22Rv1 (cell line): ENCODE data around the gene AKT3.

Experiments
- H3K27ac ChIP-seq: fragments of 450-650 bp; 2 replicates; pipeline ENCODE4 v1.5.1; 2017
- CTCF ChIP-seq: fragments of 450-650 bp; IDR thresholded peaks from 2 replicates; pipeline ENCODE4 v1.5.1; 2017; ENCODE audit warnings: mild to moderate bottlenecking
- ZFX ChIP-seq: fragments of 450-650 bp; IDR thresholded peaks from 2 replicates; pipeline ENCODE4 v1.6.1; 2017; ENCODE audit warnings: antibody characterized with exemption, borderline replicate concordance

AKT3 gene

GRCh38 chr1:243483952-243484351 lies 366.1 kb downstream of the AKT3 start:
- no peak for TF ChIP-seq ZFX
- TF ChIP-seq CTCF: no peak
- no peak overlapping the region for H3K27ac ChIP-seq

- H3K27ac ChIP-seq: no peak overlapping the region
- TF ChIP-seq CTCF: no peak
- TF ChIP-seq ZFX: no peak
Measured at GRCh38 chr1:243483071-243483771, 366.8 kb downstream of the AKT3 start.

GRCh38 chr1:243482141-243483022 lies 367.7 kb downstream of the AKT3 start:
- H3K27ac ChIP-seq: no peak overlapping the region
- no peak for TF ChIP-seq ZFX
- TF ChIP-seq CTCF: no peak

- TF ChIP-seq ZFX (no peak), CTCF (no peak)
- no peak overlapping the region for H3K27ac ChIP-seq
Measured at GRCh38 chr1:243481101-243481500, 368.9 kb downstream of the AKT3 start.

GRCh38 chr1:243477731-243478290 lies 372.2 kb downstream of the AKT3 start:
- no peak for TF ChIP-seq CTCF
- H3K27ac ChIP-seq: no peak overlapping the region

GRCh38 chr1:243475966-243476365 lies 374.1 kb downstream of the AKT3 start:
- TF ChIP-seq ZFX: no peak
- TF ChIP-seq CTCF: no peak
- H3K27ac ChIP-seq: no peak overlapping the region

- no peak for TF ChIP-seq ZFX
- TF ChIP-seq CTCF: no peak
- no peak overlapping the region for H3K27ac ChIP-seq
Measured at GRCh38 chr1:243474906-243475305, 375.1 kb downstream of the AKT3 start.
